NT2/D1 (cell line): Measurements from ENCODE around the gene HAUS8.
A peak's percentile ranks its signal among the peaks of the same experiment; 100 is the strongest.
"Not testable (repeated sequence)": the region's sequence is repeated elsewhere in the genome, so short reads cannot be mapped to it uniquely, and the experiment has no call there.

Source experiments
- DNase-seq: peaks from one replicate; pipeline ENCODE4 v3.0.0-alpha.2; 2011; ENCODE audit warnings: low read depth, low spot score
- H3K27me3 ChIP-seq: 2 replicates; pipeline ENCODE4 v1.6.0; 2011; ENCODE audit warnings: mild to moderate bottlenecking; ENCODE audit not compliant: insufficient read length, insufficient read depth
- H3K36me3 ChIP-seq: 2 replicates; pipeline ENCODE4 v1.6.1; 2011; ENCODE audit warnings: mild to moderate bottlenecking, low read length, mixed read lengths; ENCODE audit not compliant: insufficient read depth, insufficient read length
- H3K4me1 ChIP-seq: 2 replicates; pipeline ENCODE4 v1.5.1; 2011; ENCODE audit not compliant: insufficient read depth, insufficient read length
- H3K4me3 ChIP-seq: 2 replicates; pipeline ENCODE4 v1.5.1; 2011; ENCODE audit warnings: low read depth; ENCODE audit not compliant: insufficient read length
- H3K9ac ChIP-seq: 2 replicates; pipeline ENCODE4 v1.6.0; 2011; ENCODE audit warnings: low read depth; ENCODE audit not compliant: insufficient read length
- H3K9me3 ChIP-seq: 2 replicates; pipeline ENCODE4 v1.5.1; 2011; ENCODE audit warnings: mild to moderate bottlenecking, low read length; ENCODE audit not compliant: insufficient read depth
- SUZ12 ChIP-seq: IDR thresholded peaks from 2 replicates; pipeline ENCODE4 v1.6.1; 2011; ENCODE audit not compliant: insufficient read length, insufficient read depth; ENCODE audit errors: extremely low read depth
- YY1 ChIP-seq: IDR thresholded peaks from 2 replicates; pipeline ENCODE4 v1.6.1; 2011; ENCODE audit not compliant: insufficient read length, insufficient read depth
- ZNF274 ChIP-seq: IDR thresholded peaks from 2 replicates; pipeline ENCODE4 v1.6.1; 2011; ENCODE audit warnings: mild to moderate bottlenecking, low read depth, low read length

HAUS8 gene

DNA sequence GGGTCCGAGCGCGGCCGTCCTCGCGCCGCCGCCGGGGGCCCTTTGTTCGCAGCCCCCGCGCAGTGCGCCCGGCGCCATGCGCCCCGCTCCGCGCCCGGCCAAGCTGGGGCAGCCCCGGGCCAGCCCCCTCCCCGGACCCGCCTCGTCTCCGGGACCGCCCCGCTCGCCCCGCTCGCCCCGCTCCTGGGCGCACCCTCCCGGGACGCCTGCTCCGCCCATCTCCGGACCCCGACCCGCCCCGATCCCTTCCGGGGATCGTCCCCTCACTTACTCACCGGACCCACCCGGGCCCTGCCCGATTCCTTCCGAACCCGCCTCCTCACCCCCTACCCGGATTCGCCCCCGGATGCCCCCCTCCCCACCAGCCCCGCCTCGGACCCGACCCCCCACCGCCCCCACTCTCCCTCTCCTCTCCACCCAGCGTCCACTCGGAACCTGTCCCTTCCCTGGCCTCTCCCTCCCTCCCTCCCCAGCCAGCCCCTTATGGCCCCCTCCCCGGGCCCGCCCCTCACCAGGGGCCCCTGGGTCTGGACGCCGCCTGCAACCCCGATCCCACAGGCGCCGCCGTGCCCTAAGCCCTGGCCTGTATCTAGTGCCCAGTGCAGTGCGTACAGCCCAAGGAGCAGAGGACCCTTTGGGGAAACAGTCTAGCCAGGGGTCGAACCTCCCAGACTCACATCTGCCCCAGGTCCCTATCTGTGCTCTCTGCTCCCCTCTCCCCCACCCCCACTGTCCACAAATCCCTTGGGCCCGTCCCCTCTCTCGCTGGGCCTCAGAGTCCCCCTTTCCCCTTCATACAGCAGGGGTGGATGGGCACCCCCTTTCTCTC, 48.3 kb downstream of the HAUS8 start, which contains the start of gene CPAMD8:
TSS of gene CPAMD8 (minus strand) at position 105 of the 829 bp plus-strand sequence. CDS start 168 bp downstream, outside the sequence.
- peak within 1 kb of the TSS; percentile 82 for H3K9ac ChIP-seq
- peaks cover 25% of the 10 kb centered on the region for H3K27me3 ChIP-seq
- no peak for TF ChIP-seq SUZ12
- no peak for TF ChIP-seq ZNF274
- no peak for TF ChIP-seq YY1
- peak within 1 kb of the TSS; percentile 72 for H3K4me3 ChIP-seq
- H3K4me1 ChIP-seq: peaks cover 10% of the 10 kb centered on the region
- peaks cover 26% of the 10 kb centered on the region for H3K9me3 ChIP-seq
- no peaks in the 10 kb centered on the region for H3K36me3 ChIP-seq
- DNase-seq: no peak

DNA sequence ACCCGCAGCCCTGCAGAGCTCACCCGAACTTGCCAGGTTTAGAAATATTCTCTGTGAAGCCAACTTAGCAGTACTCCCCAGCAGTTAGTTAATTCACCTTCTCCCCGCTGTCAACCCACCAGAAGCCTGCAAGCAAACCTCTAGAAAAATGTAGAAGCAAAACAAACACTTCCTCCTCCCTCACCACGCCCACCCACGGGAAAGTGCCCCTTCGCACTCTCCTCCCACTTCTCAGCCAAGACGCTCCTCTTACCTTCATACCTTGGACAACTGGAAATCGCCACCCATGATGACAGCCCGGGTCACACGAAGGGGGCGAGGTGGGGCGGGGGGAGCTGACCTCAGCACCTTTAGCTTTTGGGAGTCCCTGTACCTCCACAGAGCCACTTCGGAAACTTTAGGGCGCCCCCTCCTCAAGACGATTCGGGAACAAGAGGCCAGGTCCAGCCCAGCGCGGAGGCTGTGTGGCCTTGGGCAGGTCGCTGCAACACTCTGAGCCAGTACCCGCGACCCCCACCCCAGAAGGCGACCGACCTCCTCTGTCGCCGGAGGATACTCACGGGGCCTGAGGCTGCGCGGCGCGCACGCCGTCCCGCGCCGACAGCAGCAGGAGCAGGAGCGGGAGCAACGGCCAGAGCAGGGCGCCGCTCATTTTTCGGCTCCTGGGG, 49.1 kb downstream of the HAUS8 start:
- peak overlapping the region; percentile 82 for H3K9ac ChIP-seq
- H3K4me1 ChIP-seq: peaks cover 10% of the 10 kb centered on the region
- H3K4me3 ChIP-seq: peak overlapping the region; percentile 72
- DNase-seq: no peak
- H3K9me3 ChIP-seq: peaks cover 33% of the 10 kb centered on the region
- peaks cover 25% of the 10 kb centered on the region for H3K27me3 ChIP-seq
- TF ChIP-seq SUZ12: no peak
- H3K36me3 ChIP-seq: no peaks in the 10 kb centered on the region

DNA sequence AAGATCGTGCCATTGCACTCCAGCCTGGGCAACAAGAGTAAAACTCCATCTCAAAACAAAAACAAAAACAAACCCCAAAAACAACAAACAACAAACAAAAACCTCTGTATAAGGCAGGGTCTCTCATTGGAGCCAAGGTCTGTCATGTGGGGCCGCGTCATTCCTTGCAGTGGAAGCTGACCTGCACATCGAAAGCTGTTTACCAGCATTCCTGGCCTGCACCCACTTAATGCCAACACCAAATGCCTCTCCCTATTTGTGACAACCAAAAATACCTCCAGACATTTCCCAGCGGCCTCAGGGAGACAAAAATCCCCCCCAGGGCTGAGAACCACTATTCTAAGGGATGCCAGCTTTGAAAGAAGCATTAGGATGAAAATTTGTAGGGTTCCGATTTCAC, 49.9 kb downstream of the HAUS8 start:
- no peak for TF ChIP-seq YY1
- no peak for TF ChIP-seq SUZ12
- no peak for TF ChIP-seq ZNF274
- DNase-seq: no peak
- peaks cover 25% of the 10 kb centered on the region for H3K27me3 ChIP-seq
- H3K36me3 ChIP-seq: no peaks in the 10 kb centered on the region
- peak overlapping the region; percentile 72 for H3K4me3 ChIP-seq
- no peak overlapping the region for H3K9ac ChIP-seq
- H3K9me3 ChIP-seq: peaks cover 37% of the 10 kb centered on the region
- peaks cover 10% of the 10 kb centered on the region for H3K4me1 ChIP-seq

DNA sequence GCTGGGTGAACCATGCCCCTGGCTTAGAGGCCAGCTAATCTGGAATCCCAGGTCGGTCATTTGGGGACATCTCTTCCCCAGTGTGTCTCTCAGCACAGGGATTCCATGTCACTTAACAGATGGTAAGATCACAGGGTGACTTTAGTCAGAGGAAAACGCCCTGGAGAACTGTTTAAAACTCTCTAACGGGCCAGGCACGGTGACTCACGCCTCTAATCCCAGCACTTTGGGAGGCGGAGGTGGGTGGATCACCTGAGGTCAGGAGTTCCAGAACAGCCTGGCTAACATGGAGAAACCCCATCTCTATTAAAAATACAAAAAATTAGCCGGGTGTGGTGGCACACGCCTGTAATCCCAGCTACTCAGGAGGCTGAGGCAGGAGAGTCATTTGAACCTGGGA, 50.3 kb downstream of the HAUS8 start:
- not testable (repeated sequence) for DNase-seq, H3K4me3 ChIP-seq, H3K9ac ChIP-seq, H3K36me3 ChIP-seq, H3K4me1 ChIP-seq
- H3K9me3 ChIP-seq: peaks cover 37% of the 10 kb centered on the region
- H3K27me3 ChIP-seq: peaks cover 25% of the 10 kb centered on the region

DNA sequence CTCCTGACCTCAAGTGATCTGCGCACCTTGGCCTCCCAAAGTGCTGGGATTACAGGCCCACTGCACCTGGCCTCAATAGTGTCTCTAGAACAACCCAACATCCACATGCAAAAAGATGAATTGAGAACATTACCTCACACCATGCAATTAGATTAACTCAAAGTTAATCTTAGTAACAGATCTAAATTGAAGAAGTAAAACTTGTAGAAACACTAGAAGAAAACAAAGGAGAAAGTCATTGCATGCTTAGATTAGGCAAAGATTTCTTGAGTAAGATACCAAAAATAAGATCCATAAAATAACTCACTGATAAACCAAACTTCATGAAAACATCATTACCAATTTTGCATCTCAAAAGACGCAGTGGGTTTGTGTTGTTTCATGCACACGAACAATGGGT, 51.4 kb downstream of the HAUS8 start:
- H3K4me1 ChIP-seq: peaks cover 10% of the 10 kb centered on the region
- no peak overlapping the region for H3K4me3 ChIP-seq
- H3K36me3 ChIP-seq: no peaks in the 10 kb centered on the region
- peaks cover 37% of the 10 kb centered on the region for H3K9me3 ChIP-seq
- H3K27me3 ChIP-seq: peaks cover 25% of the 10 kb centered on the region
- no peak for TF ChIP-seq SUZ12
- TF ChIP-seq ZNF274: no peak
- TF ChIP-seq YY1: no peak
- H3K9ac ChIP-seq: no peak overlapping the region
- DNase-seq: no peak

DNA sequence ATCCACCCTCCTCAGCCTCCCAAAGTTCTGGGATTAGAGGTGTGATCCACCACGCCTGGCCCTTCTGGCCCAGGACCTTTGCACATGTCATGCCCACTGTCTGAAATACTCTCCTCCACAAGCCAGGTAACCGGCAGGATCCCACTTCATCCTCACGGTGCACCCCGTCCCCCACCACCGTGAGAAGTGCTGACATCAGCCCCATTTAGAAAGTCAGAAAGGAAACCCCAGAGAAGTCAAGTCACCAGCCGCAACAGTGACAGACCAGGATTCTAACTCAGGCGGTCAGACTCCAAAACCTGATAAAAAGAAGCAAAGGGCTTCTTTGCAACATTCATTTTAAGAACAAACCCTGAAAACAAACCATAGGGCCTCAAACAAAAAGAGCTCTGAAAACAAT, 52.5 kb downstream of the HAUS8 start:
- Histone ChIP-seq H3K27me3 (peaks cover 18% of the 10 kb centered on the region), H3K4me3 (no peak overlapping the region), H3K4me1 (peaks cover 10% of the 10 kb centered on the region), H3K36me3 (no peaks in the 10 kb centered on the region), H3K9ac (no peak overlapping the region), H3K9me3 (peaks cover 37% of the 10 kb centered on the region)
- no peak for DNase-seq
- TF ChIP-seq YY1 (no peak), ZNF274 (no peak), SUZ12 (no peak)

GRCh38 chr19:17021793-17022590, 53.3 kb downstream of the HAUS8 start:
- no peak overlapping the region for H3K4me3 ChIP-seq
- H3K27me3 ChIP-seq: peaks cover 12% of the 10 kb centered on the region
- H3K36me3 ChIP-seq: no peaks in the 10 kb centered on the region
- H3K4me1 ChIP-seq: peaks cover 7% of the 10 kb centered on the region
- H3K9ac ChIP-seq: no peak overlapping the region
- peaks cover 37% of the 10 kb centered on the region for H3K9me3 ChIP-seq
- no peak for DNase-seq
- no peak for TF ChIP-seq SUZ12
- no peak for TF ChIP-seq ZNF274
- no peak for TF ChIP-seq YY1
